AG09319 (cell line): ENCODE data around the gene GJB1.
"Not testable (repeated sequence)": the region's sequence is repeated elsewhere in the genome, so short reads cannot be mapped to it uniquely, and the experiment has no call there.

Experiments used
- DNase-seq: peaks from one replicate; pipeline ENCODE4 v3.0.0-alpha.2; 2010; ENCODE audit warnings: low read depth; ENCODE audit errors: extremely low read depth
- CTCF ChIP-seq: IDR thresholded peaks from 2 replicates; pipeline ENCODE4 v1.5.1; 2011; ENCODE audit warnings: low read depth, mild to moderate bottlenecking, inconsistent platforms, low read length, moderate library complexity

GJB1 gene

GRCh38 chrX:71222929-71223328, at the start of gene GJB1:
Gene GJB1 (plus strand): TSS chrX:71223224. CDS start chrX:71223708, 484 bp downstream.
- no peak for DNase-seq
- no peak for TF ChIP-seq CTCF

GRCh38 chrX:71173440-71173839, 49.6 kb upstream of the GJB1 start:
- TF ChIP-seq CTCF, result no peak
- no peak for DNase-seq

- TF ChIP-seq CTCF, result no peak
- DNase-seq, result no peak
Measured at GRCh38 chrX:71174795-71175194, 48.2 kb upstream of the GJB1 start.

- no peak for DNase-seq
- no peak for TF ChIP-seq CTCF
Measured at GRCh38 chrX:71175531-71175930, 47.5 kb upstream of the GJB1 start.

GRCh38 chrX:71177327-71177726, 45.7 kb upstream of the GJB1 start:
- DNase-seq, result no peak
- no peak for TF ChIP-seq CTCF

- peak; percentile 34 for DNase-seq
Measured at GRCh38 chrX:71178908-71179307, 44.1 kb upstream of the GJB1 start.

GRCh38 chrX:71180579-71181265, 42.3 kb upstream of the GJB1 start:
- not testable (repeated sequence) for DNase-seq

More at GRCh38 chrX:71178908-71179307, 44.1 kb upstream of the GJB1 start:
- peak; percentile 70 for TF ChIP-seq CTCF

- no peak for DNase-seq
- TF ChIP-seq CTCF, result no peak
Measured at GRCh38 chrX:71181558-71181909, 41.5 kb upstream of the GJB1 start.
